Neuronal stem cell (in vitro differentiated cells): Measurements from ENCODE around the gene ZNF407.

Source experiments
- DNase-seq: peaks from one replicate; pipeline ENCODE4 v3.0.0-alpha.2; 2013; ENCODE audit warnings: low spot score
- H2AFZ ChIP-seq: one replicate; pipeline ENCODE4 v1.6.1; 2013; ENCODE audit warnings: mild to moderate bottlenecking, low read length, inconsistent platforms
- H2AK5ac ChIP-seq: 2 replicates; pipeline ENCODE4 v1.6.1; 2013; ENCODE audit warnings: low read depth, mild to moderate bottlenecking, inconsistent platforms, low read length, moderate library complexity, mixed read lengths
- H2BK120ac ChIP-seq: 2 replicates; pipeline ENCODE4 v1.6.1; 2013; ENCODE audit warnings: low read depth, mild to moderate bottlenecking, inconsistent platforms, low read length, moderate library complexity, mixed read lengths
- H2BK12ac ChIP-seq: one replicate; pipeline ENCODE4 v1.6.1; 2013; ENCODE audit warnings: low read length, inconsistent platforms
- H2BK15ac ChIP-seq: 2 replicates; pipeline ENCODE4 v1.6.1; 2013; ENCODE audit warnings: mild to moderate bottlenecking, low read length, inconsistent platforms, mixed read lengths
- H2BK5ac ChIP-seq: one replicate; pipeline ENCODE4 v1.6.1; 2013; ENCODE audit warnings: inconsistent platforms, mild to moderate bottlenecking, low read length, moderate library complexity
- H3K14ac ChIP-seq: one replicate; pipeline ENCODE4 v1.6.1; 2013; ENCODE audit warnings: low read length, inconsistent platforms
- H3K18ac ChIP-seq: 2 replicates; pipeline ENCODE4 v1.6.1; 2013; ENCODE audit warnings: low read length, inconsistent platforms
- H3K23ac ChIP-seq: 2 replicates; pipeline ENCODE4 v1.6.1; 2013; ENCODE audit warnings: low read depth, mild to moderate bottlenecking, mixed read lengths, low read length, inconsistent platforms; ENCODE audit not compliant: poor library complexity
- H3K27ac ChIP-seq: replicated peaks from 3 replicates; pipeline ENCODE4 v1.5.1; 2013; ENCODE audit warnings: low read length, inconsistent platforms
- H3K27me3 ChIP-seq, 3 experiments: 2 replicates each; pipeline ENCODE4 v1.6.1; 2013; ENCODE audit warnings: low read length in 3 of 3, mild to moderate bottlenecking in 2 of 3, inconsistent platforms in 1 of 3, low read depth in 1 of 3, mixed read lengths in 1 of 3, moderate library complexity in 1 of 3; ENCODE audit not compliant: control insufficient read depth in 3 of 3, insufficient read depth in 3 of 3
- H3K36me3 ChIP-seq, 2 donors: replicated peaks in 1 of 2; 2 replicates each; pipeline ENCODE4 v1.6.1; 2013; ENCODE audit warnings: low read length in 2 of 2; ENCODE audit not compliant: control insufficient read depth in 2 of 2, insufficient read depth in 2 of 2
- H3K4ac ChIP-seq: 2 replicates; pipeline ENCODE4 v1.6.1; 2013; ENCODE audit warnings: inconsistent platforms, mild to moderate bottlenecking, low read length, moderate library complexity
- H3K4me1 ChIP-seq, 2 donors: 1 replicate in 1 of 2; 2 replicates in 1 of 2; pipeline ENCODE4 v1.6.1; 2013; ENCODE audit warnings: low read length in 2 of 2, low read depth in 1 of 2; ENCODE audit not compliant: control insufficient read depth in 2 of 2, insufficient read depth in 1 of 2
- H3K4me2 ChIP-seq: one replicate; pipeline ENCODE4 v1.6.1; 2013; ENCODE audit warnings: mild to moderate bottlenecking, low read length, inconsistent platforms; ENCODE audit not compliant: insufficient read depth, poor library complexity, severe bottlenecking
- H3K4me3 ChIP-seq, 2 donors: 2 replicates each; pipeline ENCODE4 v1.5.1; 2013; ENCODE audit warnings: low read length in 2 of 2, mild to moderate bottlenecking in 2 of 2, inconsistent platforms in 1 of 2, moderate library complexity in 1 of 2
- H3K79me1 ChIP-seq: one replicate; pipeline ENCODE4 v1.6.1; 2013; ENCODE audit warnings: low read depth, mild to moderate bottlenecking, inconsistent platforms, low read length, moderate library complexity
- H3K9ac ChIP-seq: one replicate; pipeline ENCODE4 v1.6.1; 2013; ENCODE audit warnings: mild to moderate bottlenecking, low read depth, low read length, inconsistent platforms; ENCODE audit not compliant: poor library complexity
- H3K9me3 ChIP-seq, 2 donors: replicated peaks in 1 of 2; 2 replicates each; pipeline versions ENCODE3 to v1.6.1; 2013; ENCODE audit warnings: low read length in 2 of 2, mild to moderate bottlenecking in 2 of 2, inconsistent platforms in 1 of 2, low read depth in 1 of 2, mixed read lengths in 1 of 2, moderate library complexity in 1 of 2; ENCODE audit not compliant: control insufficient read depth in 2 of 2, insufficient read depth in 1 of 2
- H4K8ac ChIP-seq: one replicate; pipeline ENCODE4 v1.6.1; 2013; ENCODE audit warnings: low read depth, mild to moderate bottlenecking, inconsistent platforms, low read length, moderate library complexity
- H4K91ac ChIP-seq: one replicate; pipeline ENCODE4 v1.6.1; 2013; ENCODE audit warnings: low read length, low read depth, mild to moderate bottlenecking, inconsistent platforms; ENCODE audit not compliant: poor library complexity
- WGBS, 2 donors: extraction: QIAGEN DNeasy Blood & Tissue Kit; methylation state at CpG; one replicate each; pipeline ENCODE4 v1.1.7; 2013; ENCODE audit warnings: missing lambda C conversion rate in 2 of 2, mixed read lengths in 1 of 2; ENCODE audit not compliant: insufficient read length in 2 of 2, insufficient replicate concordance in 1 of 2; ENCODE audit errors: extremely low coverage in 2 of 2; 5-methylcytosine and 5-hydroxymethylcytosine counted together

Gene ZNF407

DNA sequence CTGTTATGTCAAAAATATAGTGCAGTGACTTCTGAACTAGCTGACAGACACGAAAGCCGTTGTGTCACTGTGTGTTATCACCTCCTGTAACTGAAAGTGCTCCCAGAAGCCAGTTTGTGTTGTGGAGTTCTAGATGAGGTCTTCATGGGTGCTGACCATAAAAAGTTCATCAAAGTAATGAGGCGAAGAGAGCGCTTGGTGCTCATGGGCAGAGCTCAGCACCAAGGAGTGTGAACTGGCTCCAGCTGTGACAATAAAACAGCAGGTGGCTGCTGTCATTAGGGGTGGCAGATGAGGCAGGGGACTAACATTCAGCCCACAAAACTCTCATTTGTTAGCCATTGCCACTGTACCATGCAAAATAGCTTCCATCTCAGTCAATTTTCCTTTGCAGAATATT lies 151.1 kb downstream of the ZNF407 start:
- no peaks in the 10 kb centered on the region for H3K27me3 ChIP-seq
- no peaks in the 10 kb centered on the region for H3K9me3 ChIP-seq
- H2AFZ ChIP-seq = no peak overlapping the region
- no peak overlapping the region for H4K8ac ChIP-seq
- no peak overlapping the region for H3K9ac ChIP-seq
- no peak overlapping the region for H4K91ac ChIP-seq
- no peak overlapping the region for H2BK12ac ChIP-seq
- no peak overlapping the region for H3K4me2 ChIP-seq
- WGBS, 2 donors = no CpG with 5 or more reads among the region's 4 CpGs
- H3K18ac ChIP-seq = no peak overlapping the region
- H2BK15ac ChIP-seq = no peak overlapping the region
- H2BK5ac ChIP-seq = no peak overlapping the region
- H3K79me1 ChIP-seq = no peaks in the 10 kb centered on the region
- no peak overlapping the region for H3K27ac ChIP-seq
- H3K14ac ChIP-seq = no peak overlapping the region
- no peaks in the 10 kb centered on the region for H3K36me3 ChIP-seq
- H2AK5ac ChIP-seq = no peak overlapping the region
- no peak overlapping the region for H3K4me3 ChIP-seq
- no peak for DNase-seq
- H3K4me1 ChIP-seq = peaks cover 0 to 4% of the 10 kb centered on the region in 2 donors
- no peak overlapping the region for H3K4ac ChIP-seq
- H2BK120ac ChIP-seq = no peak overlapping the region
- H3K23ac ChIP-seq = no peak overlapping the region

DNA sequence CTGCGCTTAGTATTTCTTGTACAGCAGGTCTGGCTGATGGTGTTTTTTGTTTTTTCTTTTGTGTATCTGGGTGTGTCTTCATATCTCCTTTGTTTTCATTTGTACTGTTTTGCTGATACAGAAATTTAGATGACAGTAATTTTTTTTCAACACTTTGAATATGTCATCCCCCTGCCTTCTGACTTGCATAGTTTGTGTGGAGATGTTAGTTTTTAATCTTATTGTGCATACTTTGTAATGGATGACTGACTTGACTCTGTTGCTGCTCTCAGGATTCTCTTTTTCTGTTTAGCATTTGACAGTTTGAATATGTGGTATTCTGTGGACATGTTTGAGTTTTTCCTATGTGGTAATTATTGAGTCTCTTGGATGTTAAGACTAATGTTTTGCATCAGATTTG lies 161.3 kb downstream of the ZNF407 start:
- WGBS, 2 donors = no CpG with 5 or more reads among the region's 1 CpG
- no peak overlapping the region for H3K4me3 ChIP-seq
- no peak overlapping the region for H2BK12ac ChIP-seq
- H2BK5ac ChIP-seq = no peak overlapping the region
- H3K4ac ChIP-seq = no peak overlapping the region
- H2BK120ac ChIP-seq = no peak overlapping the region
- no peak overlapping the region for H3K23ac ChIP-seq
- no peak overlapping the region for H3K18ac ChIP-seq
- H3K36me3 ChIP-seq = no peaks in the 10 kb centered on the region
- H2BK15ac ChIP-seq = no peak overlapping the region
- DNase-seq = no peak
- no peak overlapping the region for H3K9ac ChIP-seq
- H2AK5ac ChIP-seq = no peak overlapping the region
- no peak overlapping the region for H2AFZ ChIP-seq
- peaks cover 0 to 7% of the 10 kb centered on the region in 2 donors for H3K9me3 ChIP-seq
- no peaks in the 10 kb centered on the region for H3K27me3 ChIP-seq
- no peak overlapping the region for H4K8ac ChIP-seq
- H3K4me1 ChIP-seq = no peaks in the 10 kb centered on the region
- H3K4me2 ChIP-seq = no peak overlapping the region
- H4K91ac ChIP-seq = no peak overlapping the region
- no peaks in the 10 kb centered on the region for H3K79me1 ChIP-seq
- H3K27ac ChIP-seq = no peak overlapping the region
- no peak overlapping the region for H3K14ac ChIP-seq

GRCh38 chr18:74760026-74760425 lies 162.4 kb downstream of the ZNF407 start:
- Histone ChIP-seq H2BK120ac (no peak overlapping the region), H3K9me3 (peaks cover 0 to 7% of the 10 kb centered on the region in 2 donors), H2AFZ (no peak overlapping the region), H2BK12ac (no peak overlapping the region), H3K18ac (no peak overlapping the region), H3K27ac (no peak overlapping the region), H2AK5ac (no peak overlapping the region), H3K4me1 (no peaks in the 10 kb centered on the region), H3K23ac (no peak overlapping the region), H3K79me1 (no peaks in the 10 kb centered on the region), H4K8ac (no peak overlapping the region), H3K27me3 (no peaks in the 10 kb centered on the region), H3K4me2 (no peak overlapping the region), H3K14ac (no peak overlapping the region), H3K4ac (no peak overlapping the region), H4K91ac (no peak overlapping the region), H2BK5ac (no peak overlapping the region), H3K9ac (no peak overlapping the region), H3K36me3 (no peaks in the 10 kb centered on the region), H3K4me3 (no peak overlapping the region), H2BK15ac (no peak overlapping the region)
- WGBS, 2 donors = no CpG with 5 or more reads among the region's 3 CpGs
- no peak for DNase-seq

DNA sequence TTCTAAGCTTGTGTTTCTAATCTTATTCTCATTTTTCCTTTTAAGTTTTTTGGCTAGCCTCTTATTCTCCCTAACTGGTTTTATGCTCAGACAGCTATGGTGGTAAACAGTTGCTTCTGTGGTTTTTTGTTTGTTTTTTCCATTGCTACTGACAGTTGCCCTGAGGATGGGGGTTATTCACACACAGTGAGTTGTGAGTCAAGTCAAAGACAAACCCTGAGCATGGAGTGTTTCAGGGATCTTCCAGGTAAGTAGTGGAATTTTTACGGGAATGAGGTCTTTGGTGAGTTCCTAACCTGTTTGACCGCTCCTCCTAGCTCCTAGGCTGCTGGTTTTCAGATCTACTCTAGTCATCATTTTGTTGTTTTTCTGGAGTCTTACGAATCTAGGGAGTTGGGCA lies 162.8 kb downstream of the ZNF407 start:
- no peak overlapping the region for H4K8ac ChIP-seq
- no peak overlapping the region for H2BK120ac ChIP-seq
- no peak overlapping the region for H3K4me2 ChIP-seq
- no peak for DNase-seq
- no CpG with 5 or more reads among the region's 3 CpGs for WGBS, 2 donors
- H2BK15ac ChIP-seq = no peak overlapping the region
- H2AK5ac ChIP-seq = no peak overlapping the region
- no peak overlapping the region for H2AFZ ChIP-seq
- no peak overlapping the region for H3K4ac ChIP-seq
- no peak overlapping the region for H3K4me3 ChIP-seq
- no peaks in the 10 kb centered on the region for H3K79me1 ChIP-seq
- H4K91ac ChIP-seq = no peak overlapping the region
- H2BK5ac ChIP-seq = no peak overlapping the region
- no peaks in the 10 kb centered on the region for H3K4me1 ChIP-seq
- no peak overlapping the region for H2BK12ac ChIP-seq
- H3K9ac ChIP-seq = no peak overlapping the region
- no peak overlapping the region for H3K18ac ChIP-seq
- H3K9me3 ChIP-seq = peaks cover 0 to 7% of the 10 kb centered on the region in 2 donors
- no peak overlapping the region for H3K23ac ChIP-seq
- H3K36me3 ChIP-seq = no peaks in the 10 kb centered on the region
- no peak overlapping the region for H3K27ac ChIP-seq
- H3K27me3 ChIP-seq = no peaks in the 10 kb centered on the region
- no peak overlapping the region for H3K14ac ChIP-seq
